Astrocyte (in vitro differentiated cells and primary cell): Measurements from ENCODE around the gene TRAFD1. TPM values are rescaled to one million over a fixed set of nuclear protein-coding genes. Genes with fewer than 3 reads are reported as not detected.
"Not testable (repeated sequence)": the region's sequence is repeated elsewhere in the genome, so short reads cannot be mapped to it uniquely, and the experiment has no call there.

ENCODE experiments used
- DNase-seq: peaks from one replicate; pipeline ENCODE4 v3.0.0-alpha.2; 2010; ENCODE audit warnings: low read depth
- FAIRE-seq: peaks from 2 replicates; lab custom pipeline; 2011; peaks lifted over from hg19 to GRCh38; lab: Jason Lieb, UNC
- H2AFZ ChIP-seq: 2 replicates; pipeline ENCODE4 v1.6.0; 2012; ENCODE audit warnings: low read depth, low read length, inconsistent platforms
- H3K27ac ChIP-seq: 2 replicates; pipeline ENCODE4 v1.5.1; 2011; ENCODE audit warnings: low read depth, low read length, inconsistent platforms
- H3K27me3 ChIP-seq: 2 replicates; pipeline ENCODE4 v1.6.0; 2011; ENCODE audit warnings: low read length, inconsistent platforms; ENCODE audit not compliant: insufficient read depth
- H3K36me3 ChIP-seq: 2 replicates; pipeline ENCODE4 v1.5.1; 2011; ENCODE audit warnings: low read length, inconsistent platforms; ENCODE audit not compliant: insufficient read depth
- H3K4me1 ChIP-seq: 2 replicates; pipeline ENCODE4 v1.5.1; 2011; ENCODE audit warnings: low read length, inconsistent platforms; ENCODE audit not compliant: insufficient read depth
- H3K4me2 ChIP-seq: 2 replicates; pipeline ENCODE4 v1.6.0; 2012; ENCODE audit warnings: low read length, inconsistent platforms
- H3K4me3 ChIP-seq: 2 replicates; pipeline ENCODE4 v1.5.1; 2011; ENCODE audit warnings: low read depth, mild to moderate bottlenecking, low read length, inconsistent platforms; ENCODE audit not compliant: insufficient read depth
- H3K79me2 ChIP-seq: 2 replicates; pipeline ENCODE4 v1.6.0; 2012; ENCODE audit warnings: mild to moderate bottlenecking, low read length, inconsistent platforms; ENCODE audit not compliant: insufficient read depth
- H3K9ac ChIP-seq: 2 replicates; pipeline ENCODE4 v1.6.0; 2012; ENCODE audit warnings: mild to moderate bottlenecking, low read length, inconsistent platforms
- H3K9me3 ChIP-seq: 2 replicates; pipeline ENCODE4 v1.5.1; 2012; ENCODE audit warnings: low read depth, mild to moderate bottlenecking, low read length, inconsistent platforms; ENCODE audit not compliant: insufficient read depth
- H4K20me1 ChIP-seq: 2 replicates; pipeline ENCODE4 v1.6.0; 2012; ENCODE audit warnings: low read length, inconsistent platforms; ENCODE audit not compliant: insufficient read depth
- H3K27ac Mint-ChIP-seq: one replicate; pipeline ENCODE4 v1.8.0; 2021; ENCODE audit warnings: mild to moderate bottlenecking, mixed read lengths; ENCODE audit not compliant: unreplicated experiment
- H3K27me3 Mint-ChIP-seq: one replicate; pipeline ENCODE4 v1.8.0; 2021; ENCODE audit warnings: low read depth, mixed read lengths; ENCODE audit not compliant: unreplicated experiment
- H3K36me3 Mint-ChIP-seq: one replicate; pipeline ENCODE4 v1.8.0; 2021; ENCODE audit warnings: low read depth, mixed read lengths; ENCODE audit not compliant: unreplicated experiment
- H3K4me1 Mint-ChIP-seq: one replicate; pipeline ENCODE4 v1.8.0; 2021; ENCODE audit warnings: low read depth, mixed read lengths; ENCODE audit not compliant: unreplicated experiment
- H3K4me3 Mint-ChIP-seq: one replicate; pipeline ENCODE4 v1.8.0; 2021; ENCODE audit warnings: mild to moderate bottlenecking, moderate library complexity, mixed read lengths; ENCODE audit not compliant: unreplicated experiment
- H3K9me3 Mint-ChIP-seq: one replicate; pipeline ENCODE4 v1.8.0; 2021; ENCODE audit warnings: mild to moderate bottlenecking, mixed read lengths; ENCODE audit not compliant: unreplicated experiment
- EZH2 ChIP-seq: IDR thresholded peaks from 2 replicates; pipeline ENCODE4 v1.6.1; 2012; ENCODE audit warnings: mild to moderate bottlenecking, low read length, inconsistent platforms; ENCODE audit not compliant: insufficient read depth
- total RNA-seq: library from RNA; stranded (reverse); gene quantifications from 2 replicates; pipeline ENCODE4 v1.2.1, GENCODE V29; 2021
- TF ChIP-seq, protein P1 (sequence below): IDR thresholded peaks from 2 replicates; pipeline ENCODE4 v1.5.1; 2011; ENCODE audit warnings: low read depth, mild to moderate bottlenecking, inconsistent platforms, low read length, moderate library complexity; ENCODE audit not compliant: insufficient read depth

Gene TRAFD1
- total RNA-seq, 1 donor from 2014 or later = 35.6 TPM

DNA sequence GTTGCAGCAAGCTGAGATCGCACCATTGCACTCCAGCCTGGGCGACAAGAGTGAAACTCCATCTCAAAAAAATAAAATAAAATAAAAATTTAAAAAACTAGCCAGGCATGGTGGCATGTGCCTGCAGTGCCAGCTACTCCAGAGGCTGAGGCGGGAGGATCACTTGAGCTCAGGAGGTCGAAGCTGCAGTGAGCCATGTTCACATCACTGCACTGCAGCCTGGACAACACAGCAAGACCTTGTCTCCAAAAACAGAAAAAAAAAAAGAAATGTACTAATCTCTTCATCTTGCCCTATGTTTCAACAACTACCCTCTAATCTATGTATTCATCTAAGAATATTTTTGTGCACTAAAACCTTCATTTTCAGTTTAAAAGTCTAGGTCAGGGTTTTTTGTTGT is 23.2 kb upstream of the TRAFD1 start:
- Histone ChIP-seq H2AFZ (no peak overlapping the region), H3K4me2 (no peak overlapping the region), H3K36me3 (peaks cover 11% of the 10 kb centered on the region), H3K9ac (no peak overlapping the region), H3K27ac (no peak overlapping the region), H3K4me1 (peaks cover 12% of the 10 kb centered on the region), H3K9me3 (no peaks in the 10 kb centered on the region), H3K79me2 (peaks cover 94% of the 10 kb centered on the region), H4K20me1 (peaks cover 59% of the 10 kb centered on the region), H3K4me3 (no peak overlapping the region), H3K27me3 (no peaks in the 10 kb centered on the region)
- FAIRE-seq = no peak
- no peak overlapping the region for H3K27ac Mint-ChIP-seq
- no peaks in the 10 kb centered on the region for H3K9me3 Mint-ChIP-seq
- no peak for DNase-seq
- no peaks in the 10 kb centered on the region for H3K27me3 Mint-ChIP-seq
- TF ChIP-seq EZH2 = no peak
- TF ChIP-seq, protein P1, sequence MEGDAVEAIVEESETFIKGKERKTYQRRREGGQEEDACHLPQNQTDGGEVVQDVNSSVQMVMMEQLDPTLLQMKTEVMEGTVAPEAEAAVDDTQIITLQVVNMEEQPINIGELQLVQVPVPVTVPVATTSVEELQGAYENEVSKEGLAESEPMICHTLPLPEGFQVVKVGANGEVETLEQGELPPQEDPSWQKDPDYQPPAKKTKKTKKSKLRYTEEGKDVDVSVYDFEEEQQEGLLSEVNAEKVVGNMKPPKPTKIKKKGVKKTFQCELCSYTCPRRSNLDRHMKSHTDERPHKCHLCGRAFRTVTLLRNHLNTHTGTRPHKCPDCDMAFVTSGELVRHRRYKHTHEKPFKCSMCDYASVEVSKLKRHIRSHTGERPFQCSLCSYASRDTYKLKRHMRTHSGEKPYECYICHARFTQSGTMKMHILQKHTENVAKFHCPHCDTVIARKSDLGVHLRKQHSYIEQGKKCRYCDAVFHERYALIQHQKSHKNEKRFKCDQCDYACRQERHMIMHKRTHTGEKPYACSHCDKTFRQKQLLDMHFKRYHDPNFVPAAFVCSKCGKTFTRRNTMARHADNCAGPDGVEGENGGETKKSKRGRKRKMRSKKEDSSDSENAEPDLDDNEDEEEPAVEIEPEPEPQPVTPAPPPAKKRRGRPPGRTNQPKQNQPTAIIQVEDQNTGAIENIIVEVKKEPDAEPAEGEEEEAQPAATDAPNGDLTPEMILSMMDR = no peak
- peaks cover 12% of the 10 kb centered on the region for H3K36me3 Mint-ChIP-seq
- H3K4me3 Mint-ChIP-seq = no peak overlapping the region
- H3K4me1 Mint-ChIP-seq = peaks cover 20% of the 10 kb centered on the region

GRCh38 chr12:112102746-112103145 is 22.6 kb upstream of the TRAFD1 start:
- not testable (repeated sequence) for H3K4me2 ChIP-seq, H3K4me3 Mint-ChIP-seq, FAIRE-seq, H3K27ac Mint-ChIP-seq, H3K4me3 ChIP-seq, H3K27me3 Mint-ChIP-seq, H3K9ac ChIP-seq, H3K27ac ChIP-seq, H3K9me3 Mint-ChIP-seq, H3K36me3 Mint-ChIP-seq, H2AFZ ChIP-seq, DNase-seq, H3K9me3 ChIP-seq, H3K27me3 ChIP-seq
- H3K4me1 Mint-ChIP-seq = peaks cover 21% of the 10 kb centered on the region
- Histone ChIP-seq H3K36me3 (peaks cover 11% of the 10 kb centered on the region), H3K4me1 (peaks cover 17% of the 10 kb centered on the region), H4K20me1 (peaks cover 64% of the 10 kb centered on the region), H3K79me2 (peaks cover 96% of the 10 kb centered on the region)

- Histone ChIP-seq H3K27me3 (no peaks in the 10 kb centered on the region), H3K4me1 (peaks cover 18% of the 10 kb centered on the region), H3K27ac (no peak overlapping the region), H3K9ac (no peak overlapping the region), H3K79me2 (peaks cover 97% of the 10 kb centered on the region), H4K20me1 (peaks cover 70% of the 10 kb centered on the region), H3K9me3 (no peaks in the 10 kb centered on the region), H2AFZ (no peak overlapping the region), H3K4me2 (no peak overlapping the region), H3K4me3 (no peak overlapping the region), H3K36me3 (peaks cover 7% of the 10 kb centered on the region)
- Mint-ChIP-seq H3K4me1 (peaks cover 21% of the 10 kb centered on the region), H3K36me3 (peaks cover 6% of the 10 kb centered on the region), H3K9me3 (no peaks in the 10 kb centered on the region), H3K27me3 (no peaks in the 10 kb centered on the region), H3K4me3 (no peak overlapping the region), H3K27ac (peak overlapping the region; percentile 41)
- DNase-seq (no peak), FAIRE-seq (no peak)
- TF ChIP-seq EZH2 = no peak
- TF ChIP-seq, protein P1 = no peak
Measured at GRCh38 chr12:112103758-112104503, 21.4 kb upstream of the TRAFD1 start.
